ENCODE measurements around the gene MDM4. TPM values are rescaled to one million over a fixed set of nuclear protein-coding genes. Genes with fewer than 3 reads are reported as not detected.

Gene MDM4
- total RNA-seq, 4 donors from 2014 or later, result 72.3 to 177 (median 102) TPM

DNA sequence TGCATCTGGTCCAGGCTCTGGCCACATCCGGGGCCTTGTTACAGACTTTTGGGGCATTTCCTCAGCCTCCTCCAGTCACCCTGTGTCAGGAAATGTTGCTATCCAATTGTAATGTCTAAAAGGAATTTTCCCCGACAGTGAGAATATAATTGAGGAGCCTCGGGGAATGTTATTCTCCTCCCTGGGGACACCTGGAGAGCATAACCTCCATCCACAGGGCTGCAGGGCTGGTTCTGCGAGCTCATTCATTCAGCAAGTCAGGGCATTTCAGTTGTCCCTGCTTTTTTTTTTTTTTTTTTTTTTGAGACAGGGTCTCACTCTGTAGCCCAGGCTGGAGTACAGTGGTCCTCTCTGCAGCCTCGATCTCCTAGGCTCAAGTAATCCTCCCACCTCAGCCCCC, 72.6 kb downstream of the MDM4 start:
- Histone ChIP-seq H3K27ac (no peak overlapping the region), H3K27me3 (no peaks in the 10 kb centered on the region), H3K9me3 (no peaks in the 10 kb centered on the region), H3K36me3 (no peaks in the 10 kb centered on the region), H3K4me1 (no peaks in the 10 kb centered on the region), H3K4me3 (replicated peaks in 1 of 3) (no peak overlapping the region)
- intact Hi-C loops (cut with DNase I), result no loop called here
- no peak for TF ChIP-seq POLR2A (IDR thresholded peaks at IDR 0.05)
- TF ChIP-seq, protein P1, sequence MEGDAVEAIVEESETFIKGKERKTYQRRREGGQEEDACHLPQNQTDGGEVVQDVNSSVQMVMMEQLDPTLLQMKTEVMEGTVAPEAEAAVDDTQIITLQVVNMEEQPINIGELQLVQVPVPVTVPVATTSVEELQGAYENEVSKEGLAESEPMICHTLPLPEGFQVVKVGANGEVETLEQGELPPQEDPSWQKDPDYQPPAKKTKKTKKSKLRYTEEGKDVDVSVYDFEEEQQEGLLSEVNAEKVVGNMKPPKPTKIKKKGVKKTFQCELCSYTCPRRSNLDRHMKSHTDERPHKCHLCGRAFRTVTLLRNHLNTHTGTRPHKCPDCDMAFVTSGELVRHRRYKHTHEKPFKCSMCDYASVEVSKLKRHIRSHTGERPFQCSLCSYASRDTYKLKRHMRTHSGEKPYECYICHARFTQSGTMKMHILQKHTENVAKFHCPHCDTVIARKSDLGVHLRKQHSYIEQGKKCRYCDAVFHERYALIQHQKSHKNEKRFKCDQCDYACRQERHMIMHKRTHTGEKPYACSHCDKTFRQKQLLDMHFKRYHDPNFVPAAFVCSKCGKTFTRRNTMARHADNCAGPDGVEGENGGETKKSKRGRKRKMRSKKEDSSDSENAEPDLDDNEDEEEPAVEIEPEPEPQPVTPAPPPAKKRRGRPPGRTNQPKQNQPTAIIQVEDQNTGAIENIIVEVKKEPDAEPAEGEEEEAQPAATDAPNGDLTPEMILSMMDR (IDR thresholded peaks at IDR 0.05), result no peak
- DNase-seq, result no peak
- WGBS, 2 donors, result 60 to 61% methylated on average over 5 of the region's 5 CpGs

DNA sequence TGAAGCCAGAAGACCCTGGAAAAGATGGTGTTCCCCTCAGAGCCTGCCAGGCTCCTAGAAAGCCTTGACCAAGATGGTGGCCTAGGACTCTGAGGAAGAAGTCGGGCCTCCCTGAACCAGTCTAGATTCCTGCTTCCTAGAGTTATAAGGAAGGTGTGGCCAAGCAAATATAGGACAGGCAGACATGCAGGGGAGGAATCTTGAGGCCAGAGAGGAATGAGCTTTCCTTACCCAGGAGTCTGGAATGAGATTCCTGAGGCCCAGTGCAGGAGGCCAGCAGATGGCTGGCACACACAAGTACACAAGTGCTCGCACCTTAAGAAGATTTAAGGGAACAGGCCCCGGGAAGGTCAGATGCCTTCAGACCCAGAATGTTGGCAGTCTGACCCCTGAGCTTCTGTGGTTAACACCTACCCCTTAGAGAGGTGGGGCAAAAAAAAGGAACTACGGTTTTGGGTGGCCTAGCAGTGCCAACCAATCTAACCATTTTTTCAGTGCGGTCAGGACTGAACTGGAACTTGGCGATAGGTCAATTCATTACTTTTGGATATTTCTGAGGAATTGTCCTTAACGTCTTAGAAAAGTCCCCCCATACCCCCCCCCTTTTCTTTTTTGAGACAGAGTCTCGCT, 73.3 kb downstream of the MDM4 start:
- no peak overlapping the region for H3K27ac ChIP-seq

DNA sequence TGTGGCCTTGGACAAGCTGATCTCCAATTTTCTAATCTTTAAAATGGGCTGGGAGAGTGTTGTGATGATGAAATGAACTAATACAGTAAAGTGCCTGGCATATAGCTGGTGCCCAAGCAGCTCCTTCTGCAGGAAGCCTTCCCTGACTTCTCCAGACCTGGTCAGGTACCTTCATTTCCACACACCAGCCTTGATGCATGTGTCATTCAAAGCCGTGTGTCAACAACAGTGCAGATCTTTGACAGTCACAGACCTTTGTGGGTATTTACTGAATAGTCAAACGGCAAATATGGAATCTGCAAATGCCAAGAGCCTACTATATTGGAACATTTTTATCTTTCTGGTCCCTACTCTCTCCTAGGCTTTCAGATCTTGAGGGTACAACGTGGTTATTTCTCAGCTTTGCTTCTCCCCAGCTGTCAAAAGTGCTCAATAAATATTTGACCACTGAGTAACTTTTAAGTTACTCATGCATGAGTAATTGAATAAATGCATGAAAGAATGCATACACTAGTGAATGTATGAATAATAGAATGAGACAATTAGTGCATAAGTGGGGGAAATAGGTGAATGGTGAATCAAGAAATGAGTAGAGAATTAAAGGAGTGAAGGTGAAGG, 75.4 kb downstream of the MDM4 start:
- no peaks in the 10 kb centered on the region for H3K27me3 ChIP-seq
- H3K9me3 ChIP-seq, result no peaks in the 10 kb centered on the region
- H3K4me3 ChIP-seq (replicated peaks in 1 of 3), result no peak overlapping the region
- intact Hi-C loops (cut with DNase I), result no loop called here
- H3K36me3 ChIP-seq, result no peaks in the 10 kb centered on the region
- H3K4me1 ChIP-seq, result no peaks in the 10 kb centered on the region
- no peak for DNase-seq
- 76 to 79% methylated on average over 3 of the region's 3 CpGs for WGBS, 2 donors
- H3K27ac ChIP-seq, result no peak overlapping the region
- TF ChIP-seq, protein P1 (IDR thresholded peaks at IDR 0.05), result no peak
- no peak for TF ChIP-seq POLR2A (IDR thresholded peaks at IDR 0.05)

More for the DNA sequence above, 73.3 kb downstream of the MDM4 start:
- WGBS, 2 donors, result 80 to 92% methylated on average over 8 of the region's 8 CpGs
- Histone ChIP-seq H3K4me3 (replicated peaks in 1 of 3) (no peak overlapping the region), H3K4me1 (no peaks in the 10 kb centered on the region), H3K27me3 (no peaks in the 10 kb centered on the region), H3K36me3 (no peaks in the 10 kb centered on the region), H3K9me3 (no peaks in the 10 kb centered on the region)
- intact Hi-C loops (cut with DNase I), result no loop called here
- no peak for TF ChIP-seq POLR2A (IDR thresholded peaks at IDR 0.05)
- TF ChIP-seq, protein P1 (IDR thresholded peaks at IDR 0.05), result no peak
- DNase-seq, result no peak

DNA sequence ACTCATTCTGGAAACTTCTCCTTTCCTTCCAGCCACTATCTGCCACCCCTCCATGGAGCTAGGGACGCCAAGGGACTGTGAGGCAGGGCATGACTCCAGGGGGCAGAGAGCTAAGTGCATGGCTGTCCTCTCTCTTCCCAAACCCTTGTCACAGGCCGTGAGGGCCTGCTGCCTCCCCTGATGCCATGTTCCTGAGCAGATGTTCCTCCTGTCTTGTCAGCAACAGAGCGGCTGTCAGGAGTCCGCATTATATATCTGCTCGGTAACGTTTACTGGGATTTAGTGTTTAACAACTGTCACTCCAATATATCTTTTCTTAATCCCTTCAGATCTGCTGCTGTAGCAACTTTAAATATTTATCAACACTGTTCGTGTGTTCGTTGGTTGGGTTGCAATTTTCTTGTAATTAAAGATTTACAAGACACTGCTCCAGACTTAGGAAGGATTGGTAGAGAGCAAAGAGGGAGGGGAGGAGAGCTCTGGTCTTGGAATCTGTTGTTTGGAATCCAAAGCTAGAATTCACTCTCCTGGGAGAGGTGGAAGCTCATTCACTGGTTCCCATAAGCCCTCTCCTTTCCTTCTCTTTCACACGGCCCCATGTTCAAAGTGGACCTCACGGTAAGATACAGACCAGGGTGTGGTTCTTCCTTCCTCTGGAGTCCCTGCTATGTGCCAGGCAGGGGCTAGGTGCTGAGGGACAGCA, 76.2 kb downstream of the MDM4 start:
- no peak overlapping the region for H3K27ac ChIP-seq
- TF ChIP-seq POLR2A (IDR thresholded peaks at IDR 0.05), result no peak
- TF ChIP-seq, protein P1 (IDR thresholded peaks at IDR 0.05), result no peak
- no peaks in the 10 kb centered on the region for H3K9me3 ChIP-seq
- H3K36me3 ChIP-seq, result no peaks in the 10 kb centered on the region
- intact Hi-C loops (cut with DNase I), result no loop called here
- DNase-seq, result no peak
- 72 to 73% methylated on average over 10 of the region's 10 CpGs for WGBS, 2 donors
- H3K27me3 ChIP-seq, result no peaks in the 10 kb centered on the region
- H3K4me3 ChIP-seq (replicated peaks in 1 of 3), result no peak overlapping the region
- no peaks in the 10 kb centered on the region for H3K4me1 ChIP-seq
